DMS114 treated with DMSO at 0.1 percent for 48 hours (cell line): ENCODE data around the gene DTYMK.

Source experiments
- DNase-seq: peaks from one replicate; lab custom pipeline; 2025; ENCODE audit not compliant: unreplicated experiment; lab: John Stamatoyannopoulos, UW

Gene DTYMK

GRCh38 chr2:241706537-241706936 lies 19.9 kb upstream of the DTYMK start:
- DNase-seq: no peak

- DNase-seq: no peak
Measured at GRCh38 chr2:241703032-241703604, 16.5 kb upstream of the DTYMK start.

- peak; percentile 47 for DNase-seq
Measured at GRCh38 chr2:241702155-241703031, 15.8 kb upstream of the DTYMK start.

GRCh38 chr2:241701399-241702154 lies 15.0 kb upstream of the DTYMK start, which contains the start of gene ING5:
Gene ING5 (plus strand): TSS chr2:241702039. CDS start chr2:241702066, 27 bp downstream.
- peak; percentile 78 for DNase-seq

- no peak for DNase-seq
Measured at GRCh38 chr2:241701149-241701398, 14.5 kb upstream of the DTYMK start.

GRCh38 chr2:241695651-241696050 lies 9.0 kb upstream of the DTYMK start:
- no peak for DNase-seq

- no peak for DNase-seq
Measured at GRCh38 chr2:241692448-241692847, 5.8 kb upstream of the DTYMK start.

GRCh38 chr2:241690202-241690717 lies 3.6 kb upstream of the DTYMK start:
- no peak for DNase-seq

GRCh38 chr2:241689306-241689705 lies 2.7 kb upstream of the DTYMK start:
- DNase-seq: no peak

GRCh38 chr2:241686324-241686649 lies 328 bp downstream of the DTYMK start:
- no peak for DNase-seq

- no peak for DNase-seq
Measured at GRCh38 chr2:241680827-241681599, 5.6 kb downstream of the DTYMK start.

- no peak for DNase-seq
Measured at GRCh38 chr2:241680044-241680443, 6.6 kb downstream of the DTYMK start.

- DNase-seq: no peak
Measured at GRCh38 chr2:241678784-241679540, 7.7 kb downstream of the DTYMK start.

GRCh38 chr2:241678307-241678706 lies 8.3 kb downstream of the DTYMK start:
- DNase-seq: no peak

- DNase-seq: no peak
Measured at GRCh38 chr2:241677392-241677791, 9.2 kb downstream of the DTYMK start.

GRCh38 chr2:241676665-241677064 lies 9.9 kb downstream of the DTYMK start:
- DNase-seq: no peak

GRCh38 chr2:241675885-241676284 lies 10.7 kb downstream of the DTYMK start:
- DNase-seq: no peak

- DNase-seq: no peak
Measured at GRCh38 chr2:241673797-241674725, 12.6 kb downstream of the DTYMK start.

GRCh38 chr2:241673189-241673663 lies 13.4 kb downstream of the DTYMK start:
- no peak for DNase-seq
